Transverse colon (tissue), 4 donors: Measurements from ENCODE around the gene EHHADH.

Source experiments
- POLR2AphosphoS5 ChIP-seq, 3 donors: sonication (generic); formaldehyde crosslinking; IDR thresholded peaks; one replicate each; pipeline ENCODE4 v1.6.1; 2016; ENCODE audit warnings: antibody characterized with exemption in 3 of 3
- TF ChIP-seq, protein P1 (sequence below), 5 experiments: fragments of 200-600 bp in 3 of 5; fragments of 450-650 bp in 2 of 5; sonication (generic) in 3 of 5; IDR thresholded peaks; 1 replicate in 2 of 5; 2 replicates in 3 of 5; pipeline ENCODE4 v1.5.1; 2016 to 2017; ENCODE audit warnings: antibody characterized with exemption in 5 of 5, inconsistent platforms in 3 of 5, mild to moderate bottlenecking in 2 of 5, moderate library complexity in 1 of 5

DNA sequence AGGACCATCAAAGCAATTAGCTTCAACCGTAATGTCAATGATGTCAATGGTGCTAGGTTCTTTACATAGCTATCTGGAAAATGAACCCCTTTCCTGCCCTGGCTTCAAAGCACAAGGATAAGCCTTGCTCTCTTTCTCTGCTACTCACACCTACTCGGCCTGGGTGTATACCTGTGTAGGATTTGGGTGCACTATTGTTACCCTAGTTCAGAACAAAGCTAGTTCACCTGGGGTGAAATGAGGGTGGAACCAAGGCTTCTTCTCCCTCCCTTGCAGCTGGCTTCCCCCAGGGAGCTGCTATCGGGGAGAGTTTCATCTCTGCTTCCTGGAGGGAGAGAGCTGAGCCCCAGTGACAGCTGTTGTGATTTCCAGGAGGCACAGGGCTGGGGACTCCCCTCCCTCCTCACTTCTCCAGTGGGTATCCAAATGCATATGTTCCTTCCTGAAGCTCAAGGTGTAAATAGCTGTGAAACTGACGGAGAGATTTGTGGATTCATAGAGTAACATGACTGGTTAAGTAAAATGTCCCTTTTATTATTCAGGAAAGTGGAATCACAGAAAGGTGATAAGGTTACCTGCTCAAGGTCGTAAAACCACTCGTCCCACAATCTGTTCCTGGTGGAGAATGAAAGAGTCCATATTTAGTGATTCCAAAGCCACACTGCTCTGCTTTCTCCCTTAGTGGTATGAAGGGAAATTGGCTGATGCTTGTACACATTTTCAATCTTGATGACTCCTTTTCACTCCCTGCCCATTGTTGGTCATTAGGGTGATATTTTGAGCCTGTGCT, 89.2 kb downstream of the EHHADH start:
- TF ChIP-seq POLR2AphosphoS5 (IDR thresholded peaks at IDR 0.05): no peak
- TF ChIP-seq, protein P1, sequence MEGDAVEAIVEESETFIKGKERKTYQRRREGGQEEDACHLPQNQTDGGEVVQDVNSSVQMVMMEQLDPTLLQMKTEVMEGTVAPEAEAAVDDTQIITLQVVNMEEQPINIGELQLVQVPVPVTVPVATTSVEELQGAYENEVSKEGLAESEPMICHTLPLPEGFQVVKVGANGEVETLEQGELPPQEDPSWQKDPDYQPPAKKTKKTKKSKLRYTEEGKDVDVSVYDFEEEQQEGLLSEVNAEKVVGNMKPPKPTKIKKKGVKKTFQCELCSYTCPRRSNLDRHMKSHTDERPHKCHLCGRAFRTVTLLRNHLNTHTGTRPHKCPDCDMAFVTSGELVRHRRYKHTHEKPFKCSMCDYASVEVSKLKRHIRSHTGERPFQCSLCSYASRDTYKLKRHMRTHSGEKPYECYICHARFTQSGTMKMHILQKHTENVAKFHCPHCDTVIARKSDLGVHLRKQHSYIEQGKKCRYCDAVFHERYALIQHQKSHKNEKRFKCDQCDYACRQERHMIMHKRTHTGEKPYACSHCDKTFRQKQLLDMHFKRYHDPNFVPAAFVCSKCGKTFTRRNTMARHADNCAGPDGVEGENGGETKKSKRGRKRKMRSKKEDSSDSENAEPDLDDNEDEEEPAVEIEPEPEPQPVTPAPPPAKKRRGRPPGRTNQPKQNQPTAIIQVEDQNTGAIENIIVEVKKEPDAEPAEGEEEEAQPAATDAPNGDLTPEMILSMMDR (IDR thresholded peaks at IDR 0.05): no peak
